ENCODE results near the gene MUC13.
"Not testable (repeated sequence)": the region's sequence is repeated elsewhere in the genome, so short reads cannot be mapped to it uniquely, and the experiment has no call there.

The MUC13 gene, protein sequence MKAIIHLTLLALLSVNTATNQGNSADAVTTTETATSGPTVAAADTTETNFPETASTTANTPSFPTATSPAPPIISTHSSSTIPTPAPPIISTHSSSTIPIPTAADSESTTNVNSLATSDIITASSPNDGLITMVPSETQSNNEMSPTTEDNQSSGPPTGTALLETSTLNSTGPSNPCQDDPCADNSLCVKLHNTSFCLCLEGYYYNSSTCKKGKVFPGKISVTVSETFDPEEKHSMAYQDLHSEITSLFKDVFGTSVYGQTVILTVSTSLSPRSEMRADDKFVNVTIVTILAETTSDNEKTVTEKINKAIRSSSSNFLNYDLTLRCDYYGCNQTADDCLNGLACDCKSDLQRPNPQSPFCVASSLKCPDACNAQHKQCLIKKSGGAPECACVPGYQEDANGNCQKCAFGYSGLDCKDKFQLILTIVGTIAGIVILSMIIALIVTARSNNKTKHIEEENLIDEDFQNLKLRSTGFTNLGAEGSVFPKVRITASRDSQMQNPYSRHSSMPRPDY

DNA sequence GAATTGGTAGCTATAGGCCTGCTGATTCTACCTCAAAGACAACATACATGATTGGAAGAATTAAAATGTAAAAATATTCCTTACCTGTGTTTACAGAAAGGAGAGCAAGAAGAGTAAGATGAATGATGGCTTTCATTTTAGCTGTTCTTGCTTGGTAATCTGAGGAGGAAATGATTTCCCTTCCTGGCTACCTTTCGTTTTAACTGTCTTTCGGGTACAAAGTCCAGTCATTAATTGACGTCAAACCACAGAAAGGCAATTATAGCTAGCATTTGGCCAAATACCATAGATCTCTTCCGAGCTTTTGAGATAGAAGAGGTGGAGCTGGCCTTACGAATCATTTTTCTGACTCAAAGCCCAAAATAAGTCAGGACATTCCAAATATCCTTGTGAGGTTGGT, at the start of gene MUC13:
Gene MUC13, minus strand, starts transcription at position 175 of the 400 bp plus-strand sequence. Its CDS starts 39 bp downstream, at position 136.
- no peak for DNase-seq

DNA sequence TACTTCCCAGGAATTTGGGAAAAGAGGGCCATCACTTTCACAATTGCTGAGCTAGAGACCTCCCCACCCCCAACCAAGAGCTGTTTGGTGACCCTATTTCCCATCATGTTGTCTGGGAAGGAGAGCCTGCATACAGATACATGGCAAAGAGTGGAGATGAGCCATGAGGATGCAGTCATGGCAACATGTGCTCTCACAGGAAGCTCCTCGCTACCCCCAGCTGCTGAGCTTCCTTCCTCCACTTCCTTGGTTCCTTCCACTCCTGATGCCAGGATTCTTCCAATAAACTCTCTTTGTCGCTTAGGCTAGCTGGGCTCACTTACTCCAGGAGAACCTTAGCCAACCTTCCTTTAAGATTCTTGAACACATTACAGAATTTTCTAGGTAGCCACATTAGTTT, 48.3 kb upstream of the MUC13 start:
- DNase-seq, result no peak

DNA sequence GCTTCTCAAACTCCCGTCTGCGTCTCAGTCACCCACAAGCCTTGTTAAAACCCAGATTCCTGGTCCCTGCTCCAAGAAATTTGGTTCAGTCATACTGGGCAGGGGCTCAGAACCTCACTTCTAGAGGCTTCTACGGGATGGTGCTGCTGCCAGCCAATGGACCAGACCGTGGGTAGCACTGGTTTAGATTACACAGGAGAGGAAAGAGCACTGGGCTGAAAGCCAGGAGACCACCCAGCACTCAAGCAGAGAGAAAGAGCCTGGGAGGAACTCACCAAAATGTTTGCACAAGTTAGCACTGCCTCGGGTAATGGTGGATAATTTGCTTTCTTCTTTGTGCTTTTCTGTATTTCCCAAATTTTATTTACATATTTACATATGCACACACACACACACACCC, 46.9 kb upstream of the MUC13 start:
- DNase-seq, result no peak

GRCh38 chr3:124978627-124979026, 44.1 kb upstream of the MUC13 start:
- no peak for DNase-seq

DNA sequence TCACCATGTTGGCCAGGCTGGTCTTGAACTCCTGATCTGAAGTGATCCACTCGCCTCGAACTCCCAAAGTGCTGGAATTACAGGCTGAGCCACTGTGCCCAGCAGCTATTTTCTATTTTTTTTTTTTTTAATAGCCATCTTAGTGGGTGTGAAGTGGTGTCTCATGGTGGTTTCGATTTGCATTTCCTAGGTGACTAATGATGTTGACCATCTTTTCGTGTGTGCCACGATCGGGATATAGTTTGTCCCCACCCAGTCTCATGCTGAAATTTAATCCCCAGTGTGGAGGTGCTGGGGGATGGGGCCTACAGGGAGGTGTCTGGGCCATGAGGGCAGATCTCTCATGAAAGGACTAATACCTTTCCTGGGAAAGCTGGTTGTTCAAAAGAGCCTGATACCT, 41.8 kb upstream of the MUC13 start:
- peak; percentile 16 for DNase-seq

- DNase-seq, result no peak
Measured at GRCh38 chr3:124974691-124975090, 40.1 kb upstream of the MUC13 start.

DNA sequence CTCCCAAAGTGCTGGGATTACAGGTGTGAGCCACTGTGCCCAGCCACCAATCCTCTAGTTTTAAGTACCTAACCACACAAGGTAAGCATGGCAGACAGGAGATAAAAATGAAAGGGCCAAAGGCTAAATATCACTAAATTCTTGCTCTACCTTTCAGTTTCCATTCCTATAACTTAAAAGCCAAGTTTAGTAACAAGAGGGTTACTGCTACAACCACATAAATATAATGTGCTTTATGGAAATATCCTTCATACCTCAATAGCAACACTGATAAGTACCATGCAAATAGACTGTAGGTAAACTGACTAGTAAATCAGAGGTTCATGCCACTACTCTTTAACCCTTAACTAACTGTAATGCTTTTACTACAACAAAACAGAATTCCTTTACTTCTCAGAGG, 38.7 kb upstream of the MUC13 start:
- DNase-seq, result no peak

GRCh38 chr3:124972457-124972856, 37.9 kb upstream of the MUC13 start:
- peak; percentile 63 for DNase-seq

GRCh38 chr3:124969963-124970722, 35.6 kb upstream of the MUC13 start:
- no peak for DNase-seq

DNA sequence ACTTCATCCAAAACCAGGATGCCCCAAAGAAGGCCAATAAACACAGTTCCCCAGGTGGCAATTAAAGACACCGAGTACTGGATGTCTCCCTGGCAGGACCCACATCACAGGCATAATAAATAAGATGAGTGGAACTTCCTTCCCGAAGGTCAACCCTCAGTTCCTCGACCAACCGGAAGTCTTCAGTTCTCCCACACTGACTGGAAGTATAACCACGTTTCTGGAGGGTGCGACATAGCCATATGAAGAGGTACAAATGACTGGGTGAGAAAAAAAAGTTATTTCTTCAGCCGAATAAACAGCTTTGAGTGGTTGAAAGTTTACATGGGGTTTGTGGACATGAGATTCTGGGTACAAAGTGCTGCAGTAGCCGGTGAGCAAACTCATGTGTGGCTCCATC, 34.6 kb upstream of the MUC13 start:
- DNase-seq, result no peak

- DNase-seq, result no peak
Measured at GRCh38 chr3:124967964-124968363, 33.4 kb upstream of the MUC13 start.

- DNase-seq, result no peak
Measured at GRCh38 chr3:124966521-124967445, 32.2 kb upstream of the MUC13 start.

DNA sequence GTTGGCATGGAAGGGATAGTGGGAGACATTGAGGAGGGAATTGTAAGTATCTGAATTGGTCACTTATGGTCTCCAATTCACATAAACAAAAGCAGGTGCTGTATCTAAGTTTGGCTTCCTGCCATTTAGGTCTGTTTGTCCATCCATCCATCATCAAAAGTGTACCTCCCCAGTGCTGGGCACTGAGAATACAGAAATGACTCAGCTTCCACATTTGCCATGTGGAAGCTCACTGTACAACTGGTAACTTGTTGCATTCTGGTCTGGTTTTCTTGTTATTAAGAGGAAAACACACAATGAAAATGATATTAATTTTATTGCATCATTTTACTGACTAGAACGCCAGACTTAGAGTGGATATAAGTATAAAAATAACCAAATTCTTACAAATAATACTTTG, 30.9 kb upstream of the MUC13 start:
- DNase-seq, result peak; percentile 78

- DNase-seq, result peak; percentile 36
Measured at GRCh38 chr3:124964387-124964786, 29.8 kb upstream of the MUC13 start.

- no peak for DNase-seq
Measured at GRCh38 chr3:124963755-124964154, 29.2 kb upstream of the MUC13 start.

GRCh38 chr3:124962403-124962940, 27.9 kb upstream of the MUC13 start:
- DNase-seq, result no peak

- DNase-seq, result no peak
Measured at GRCh38 chr3:124960698-124961097, 26.1 kb upstream of the MUC13 start.

GRCh38 chr3:124960105-124960504, 25.6 kb upstream of the MUC13 start:
- no peak for DNase-seq

GRCh38 chr3:124957951-124958350, 23.4 kb upstream of the MUC13 start:
- DNase-seq, result not testable (repeated sequence)

GRCh38 chr3:124952282-124952855, 17.8 kb upstream of the MUC13 start:
- no peak for DNase-seq

- peak; percentile 45 for DNase-seq
Measured at GRCh38 chr3:124951511-124952281, 17.1 kb upstream of the MUC13 start.
